Ishikawa (cell line): ENCODE results near the gene LSM7.

Experiments
- MAX ChIP-seq: IDR thresholded peaks from 2 replicates; pipeline ENCODE4 v1.6.1; 2012
- REST ChIP-seq: IDR thresholded peaks from 2 replicates; pipeline ENCODE4 v1.6.1; 2012; ENCODE audit warnings: low read depth, mild to moderate bottlenecking

GRCh38 chr19:2360833-2361232 is 32.4 kb upstream of the LSM7 start:
- TF ChIP-seq REST (no peak), MAX (no peak)
